GM21447 (cell line): ENCODE data around the gene MC1R.
"Not testable (repeated sequence)": the region's sequence is repeated elsewhere in the genome, so short reads cannot be mapped to it uniquely, and the experiment has no call there.

Experiments used
- ATAC-seq: cut with Tn5 transposase; IDR thresholded peaks from one replicate; pipeline ENCODE4 v1.9.1; 2021; ENCODE audit not compliant: unreplicated experiment

The MC1R gene

DNA sequence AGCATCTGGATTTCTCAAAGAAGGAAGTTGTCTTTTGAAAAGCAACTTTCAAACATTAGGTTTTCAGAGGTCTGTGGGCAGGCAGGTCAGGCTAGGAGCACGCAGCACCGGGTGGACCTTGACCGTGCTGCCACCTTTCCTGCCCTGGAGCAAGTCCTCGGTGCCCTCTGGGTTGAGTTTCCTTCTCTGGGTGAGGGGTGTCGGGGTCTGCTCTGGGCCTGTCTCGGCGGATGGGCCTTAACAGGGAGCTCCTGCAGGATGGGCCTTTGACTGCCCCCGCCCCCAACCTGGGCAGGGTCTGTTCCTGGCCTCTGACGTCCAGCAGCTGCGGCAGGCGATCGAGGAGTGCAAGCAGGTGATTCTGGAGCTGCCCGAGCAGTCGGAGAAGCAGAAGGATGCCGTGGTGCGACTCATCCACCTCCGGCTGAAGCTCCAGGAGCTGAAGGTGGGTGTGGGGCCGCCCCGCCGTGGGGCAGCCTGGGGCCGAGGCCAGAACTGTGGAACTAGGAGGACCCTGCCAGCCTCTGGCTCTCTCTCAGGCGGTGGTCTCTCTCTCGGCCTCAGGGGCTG is 38.6 kb downstream of the MC1R start:
- no peak for ATAC-seq

GRCh38 chr16:89958068-89958467 is 39.4 kb downstream of the MC1R start:
- ATAC-seq: no peak

DNA sequence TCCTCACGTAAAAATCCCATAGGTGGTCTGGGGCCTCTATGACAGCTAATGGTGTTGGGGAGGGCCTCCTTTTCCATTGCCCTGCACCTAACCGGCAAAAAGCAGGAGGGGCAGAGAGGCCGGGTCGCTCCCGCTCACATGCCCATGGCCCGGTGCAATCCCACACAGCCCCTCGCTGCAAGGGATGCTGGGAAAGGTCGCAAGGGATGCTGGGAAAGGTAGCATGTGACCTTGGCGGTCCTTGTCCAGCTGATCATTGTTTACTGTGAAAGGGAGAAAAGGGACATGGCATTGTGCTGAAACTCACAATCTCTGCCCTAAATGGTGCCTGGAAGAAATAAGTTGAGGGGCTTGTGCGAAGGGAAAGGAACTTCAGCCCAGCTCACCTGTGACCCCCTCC is 39.9 kb downstream of the MC1R start:
- ATAC-seq: no peak

DNA sequence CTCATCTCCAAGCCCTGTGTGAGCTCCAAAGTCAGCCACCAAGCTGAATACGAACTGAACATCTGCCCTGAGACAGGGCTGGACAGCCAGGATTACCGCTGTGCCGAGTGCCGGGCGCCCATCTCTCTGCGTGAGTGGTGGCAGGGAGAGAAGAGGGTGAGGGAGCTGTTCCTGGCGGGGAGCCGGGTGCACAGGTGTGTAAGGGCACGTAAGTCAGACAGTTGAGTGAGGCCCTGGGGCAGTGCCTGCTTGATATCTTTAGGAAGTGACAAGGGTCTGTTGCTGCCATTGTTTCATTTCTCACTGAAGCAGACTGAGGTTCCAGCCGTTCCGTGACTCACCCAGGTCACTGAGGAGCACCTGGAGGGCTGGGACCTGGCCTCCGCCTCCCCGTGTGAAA is 42.3 kb downstream of the MC1R start:
- no peak for ATAC-seq

GRCh38 chr16:89961920-89962319 is 43.3 kb downstream of the MC1R start:
- no peak for ATAC-seq

GRCh38 chr16:89962754-89963498 is 44.3 kb downstream of the MC1R start:
- no peak for ATAC-seq

GRCh38 chr16:89964201-89964600 is 45.5 kb downstream of the MC1R start:
- no peak for ATAC-seq

DNA sequence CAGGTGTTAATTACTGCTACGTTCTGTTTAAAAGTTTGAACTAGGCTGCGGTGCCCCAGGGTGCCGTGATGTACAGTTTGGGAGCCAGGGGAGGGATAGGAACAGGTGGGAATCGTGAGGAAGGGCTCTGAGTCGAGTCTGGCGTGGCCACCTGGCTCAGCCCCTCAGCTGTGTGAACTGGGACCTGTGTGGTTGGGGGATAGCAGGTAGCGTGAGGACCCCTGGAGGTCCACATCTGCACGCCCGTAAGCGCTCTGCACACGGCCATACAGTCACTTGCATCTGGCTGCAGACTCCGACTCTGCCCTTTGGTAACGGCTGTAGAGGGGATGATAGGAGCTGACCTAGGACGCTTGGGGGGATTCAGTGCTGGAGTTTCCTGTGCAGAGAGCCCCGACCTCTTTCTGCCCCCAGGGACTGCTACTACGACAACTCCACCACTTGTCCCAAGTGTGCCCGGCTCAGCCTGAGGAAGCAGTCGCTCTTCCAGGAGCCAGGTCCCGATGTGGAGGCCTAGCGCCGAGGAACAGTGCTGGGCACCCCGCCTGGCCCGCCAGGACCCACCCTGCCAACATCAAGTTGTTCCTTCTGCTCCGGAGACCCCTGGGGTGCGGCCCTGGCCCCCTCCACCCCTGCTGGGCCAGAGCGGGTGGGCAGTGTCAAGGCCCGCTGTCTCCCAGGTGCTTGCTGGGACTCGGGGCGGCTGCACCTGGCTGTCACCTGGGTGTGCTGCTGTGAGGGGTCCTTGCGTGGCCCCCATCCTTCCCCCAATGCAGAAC is 47.0 kb downstream of the MC1R start:
- ATAC-seq: no peak

GRCh38 chr16:89966756-89967155 is 48.1 kb downstream of the MC1R start:
- no peak for ATAC-seq

GRCh38 chr16:89967436-89967835 is 48.8 kb downstream of the MC1R start:
- ATAC-seq: not testable (repeated sequence)

GRCh38 chr16:89968074-89968473 is 49.4 kb downstream of the MC1R start:
- not testable (repeated sequence) for ATAC-seq

DNA sequence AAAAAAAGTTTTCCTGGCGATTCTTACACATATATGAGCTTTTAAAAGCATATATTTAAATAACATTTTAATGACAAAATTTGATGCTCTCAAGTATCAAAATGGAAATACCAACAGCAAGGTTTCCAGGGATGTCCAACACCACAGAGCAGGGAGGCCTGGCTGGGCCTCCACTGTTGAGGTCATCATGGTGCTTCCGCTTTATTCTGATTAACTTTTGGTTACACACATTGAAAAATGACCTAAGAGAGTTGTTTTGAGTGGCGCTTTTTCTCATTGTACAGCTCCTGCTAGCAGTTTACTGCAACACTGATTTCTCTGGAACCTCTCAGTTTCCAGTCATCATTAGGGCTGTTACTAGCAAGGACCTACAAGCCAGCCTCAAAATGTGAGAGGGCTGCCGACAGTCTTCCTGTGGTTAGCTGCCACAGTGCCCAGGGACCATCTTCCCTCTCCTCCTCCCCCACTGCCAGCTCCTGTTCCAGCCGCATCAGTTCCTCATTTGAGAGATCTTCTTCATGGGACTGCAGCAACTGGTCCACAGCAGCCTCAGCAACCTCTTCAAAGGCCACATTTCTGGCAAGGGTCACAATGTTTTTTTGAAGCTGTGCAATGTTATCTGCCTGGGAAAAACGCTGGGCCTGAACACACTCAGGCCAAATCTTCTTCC is 51.2 kb downstream of the MC1R start:
- no peak for ATAC-seq
